Tongue (tissue), 2 donors: ENCODE measurements around the gene DUSP8. TPM values are rescaled to one million over a fixed set of nuclear protein-coding genes. Genes with fewer than 3 reads are reported as not detected.
"Not testable (repeated sequence)": the region's sequence is repeated elsewhere in the genome, so short reads cannot be mapped to it uniquely, and the experiment has no call there.

ENCODE experiments used
- DNase-seq: peaks from one replicate; pipeline ENCODE4 v3.0.0-alpha.2; 2015
- total RNA-seq: library from RNA; depleted of rRNA; stranded (reverse); fragments of >200 nt; gene quantifications from one replicate; pipeline ENCODE4 v1.2.3, GENCODE V29; 2014

Gene DUSP8, protein sequence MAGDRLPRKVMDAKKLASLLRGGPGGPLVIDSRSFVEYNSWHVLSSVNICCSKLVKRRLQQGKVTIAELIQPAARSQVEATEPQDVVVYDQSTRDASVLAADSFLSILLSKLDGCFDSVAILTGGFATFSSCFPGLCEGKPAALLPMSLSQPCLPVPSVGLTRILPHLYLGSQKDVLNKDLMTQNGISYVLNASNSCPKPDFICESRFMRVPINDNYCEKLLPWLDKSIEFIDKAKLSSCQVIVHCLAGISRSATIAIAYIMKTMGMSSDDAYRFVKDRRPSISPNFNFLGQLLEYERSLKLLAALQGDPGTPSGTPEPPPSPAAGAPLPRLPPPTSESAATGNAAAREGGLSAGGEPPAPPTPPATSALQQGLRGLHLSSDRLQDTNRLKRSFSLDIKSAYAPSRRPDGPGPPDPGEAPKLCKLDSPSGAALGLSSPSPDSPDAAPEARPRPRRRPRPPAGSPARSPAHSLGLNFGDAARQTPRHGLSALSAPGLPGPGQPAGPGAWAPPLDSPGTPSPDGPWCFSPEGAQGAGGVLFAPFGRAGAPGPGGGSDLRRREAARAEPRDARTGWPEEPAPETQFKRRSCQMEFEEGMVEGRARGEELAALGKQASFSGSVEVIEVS
- total RNA-seq = 4.5 TPM

- peak; percentile 93 for DNase-seq
Measured at GRCh38 chr11:1572197-1573076, at the start of gene DUSP8. Gene DUSP8 (minus strand): TSS chr11:1572271. CDS start chr11:1565826, 6,445 bp downstream.

DNA sequence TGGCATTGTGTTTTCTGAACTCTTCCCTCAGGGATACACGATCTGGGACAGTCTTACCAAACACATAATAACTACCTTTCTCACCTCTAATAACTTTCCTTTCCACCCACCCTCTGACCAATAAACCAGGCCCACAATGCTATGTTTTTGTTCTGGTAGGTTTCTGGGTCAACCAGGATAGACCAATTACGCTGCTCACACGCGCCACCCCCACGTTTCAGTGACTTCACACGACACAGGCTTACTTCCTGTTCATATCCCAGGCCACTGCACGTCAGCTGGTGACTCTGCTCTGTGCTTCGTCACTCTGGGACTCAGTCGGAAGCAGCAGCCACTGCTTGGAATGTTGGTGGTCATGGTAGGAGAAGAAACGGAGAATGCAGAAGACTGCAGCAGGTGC lies 47.4 kb upstream of the DUSP8 start:
- no peak for DNase-seq

- no peak for DNase-seq
Measured at GRCh38 chr11:1618231-1618630, 46.2 kb upstream of the DUSP8 start.

- DNase-seq = no peak
Measured at GRCh38 chr11:1608363-1608762, 36.3 kb upstream of the DUSP8 start, which contains the start of gene KRTAP5-3. Gene KRTAP5-3 (minus strand): TSS chr11:1608463. CDS start chr11:1608385, 78 bp downstream.

DNA sequence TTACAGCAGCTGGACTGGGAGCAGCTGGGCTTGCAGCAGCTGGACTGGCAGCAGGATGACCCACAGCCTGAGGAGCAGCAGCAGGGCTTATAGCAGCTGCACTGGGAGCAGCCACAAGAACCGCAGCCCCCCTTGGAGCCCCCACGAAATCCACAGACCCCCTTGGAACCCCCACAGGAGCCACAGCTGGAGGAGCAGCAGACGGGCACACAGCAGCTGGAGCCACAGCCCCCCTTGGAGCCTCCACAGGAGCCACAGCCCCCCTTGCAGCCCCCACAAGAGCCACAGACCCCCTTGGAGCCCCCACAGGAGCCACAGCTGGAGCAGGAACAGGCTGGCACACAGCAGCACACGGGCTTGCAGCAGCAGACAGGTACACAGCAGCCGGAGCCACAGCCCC lies 35.8 kb upstream of the DUSP8 start:
- DNase-seq = not testable (repeated sequence)

DNA sequence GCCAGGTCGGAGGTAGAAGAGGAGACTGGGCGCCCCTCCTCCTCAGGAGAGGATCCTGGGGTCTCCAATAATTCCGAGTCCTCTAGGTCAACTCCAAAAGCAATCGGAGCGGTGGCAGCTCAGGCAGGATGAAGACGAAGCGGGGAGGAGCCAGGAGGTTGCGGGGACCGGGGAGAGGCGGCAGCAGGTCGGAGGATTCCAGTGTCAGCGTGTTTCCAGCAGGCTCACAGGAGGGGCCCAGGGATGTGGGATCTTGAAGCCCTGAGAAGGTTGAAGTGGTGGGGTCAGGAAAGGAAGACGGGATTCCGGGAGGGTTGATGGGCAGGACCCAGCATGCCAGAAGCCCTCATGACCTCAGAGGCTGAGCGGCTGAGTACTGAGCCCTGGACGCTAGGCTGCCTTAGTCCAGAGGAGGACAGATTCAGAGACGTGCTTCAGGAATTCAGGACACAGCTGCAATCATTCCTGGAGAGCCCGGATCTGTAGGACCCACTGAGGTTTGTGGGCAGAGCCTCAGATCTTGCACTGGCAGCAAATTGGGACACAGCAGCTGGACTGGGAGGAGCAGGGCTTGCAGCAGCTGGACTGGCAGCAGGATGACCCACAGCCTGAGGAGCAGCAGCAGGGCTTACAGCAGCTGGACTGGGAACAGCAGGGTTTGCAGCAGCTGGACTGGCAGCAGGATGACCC lies 35.2 kb upstream of the DUSP8 start:
- DNase-seq = not testable (repeated sequence)

DNA sequence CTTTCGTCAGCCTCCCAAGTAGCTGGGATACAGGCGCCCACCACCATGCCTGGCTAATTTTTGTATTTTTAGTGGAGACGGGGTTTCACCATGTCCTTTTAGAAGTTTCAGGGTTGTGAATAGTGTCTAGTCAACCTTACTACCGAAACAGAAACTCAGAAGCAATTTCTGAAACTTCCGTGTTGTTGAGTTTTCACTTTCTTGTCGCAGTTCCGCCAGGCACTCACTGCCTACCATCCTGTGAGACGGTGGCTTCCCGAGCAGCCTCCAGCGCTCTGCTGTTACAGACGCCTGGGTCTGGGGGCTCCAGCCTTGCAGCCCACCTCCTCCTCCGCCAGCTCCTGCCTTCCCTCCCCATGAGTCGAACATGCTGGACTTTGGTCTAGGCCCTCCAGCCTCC lies 33.9 kb upstream of the DUSP8 start:
- DNase-seq = not testable (repeated sequence)

DNA sequence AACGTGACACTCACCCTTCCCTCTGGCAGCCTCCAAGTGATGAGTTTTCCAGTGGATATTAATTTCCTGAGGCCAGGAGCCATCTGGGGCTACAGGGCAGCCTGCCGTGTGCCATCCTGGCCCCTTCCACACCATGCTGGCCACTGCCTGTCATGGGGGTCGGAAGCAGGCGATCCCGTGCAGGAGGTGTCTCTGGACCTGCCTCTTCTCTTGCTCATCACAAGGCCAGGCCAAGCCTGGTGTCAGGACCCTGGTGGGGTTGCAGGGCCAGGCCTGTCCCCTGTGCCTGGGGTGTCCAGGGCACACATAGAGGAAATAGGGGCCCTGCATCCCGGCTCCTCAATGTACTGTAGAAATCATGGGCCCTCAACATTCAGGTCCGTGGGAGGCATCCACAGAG lies 32.6 kb upstream of the DUSP8 start:
- DNase-seq = no peak

- no peak for DNase-seq
Measured at GRCh38 chr11:1604181-1604580, 32.1 kb upstream of the DUSP8 start.

- no peak for DNase-seq
Measured at GRCh38 chr11:1603629-1604028, 31.6 kb upstream of the DUSP8 start.

DNA sequence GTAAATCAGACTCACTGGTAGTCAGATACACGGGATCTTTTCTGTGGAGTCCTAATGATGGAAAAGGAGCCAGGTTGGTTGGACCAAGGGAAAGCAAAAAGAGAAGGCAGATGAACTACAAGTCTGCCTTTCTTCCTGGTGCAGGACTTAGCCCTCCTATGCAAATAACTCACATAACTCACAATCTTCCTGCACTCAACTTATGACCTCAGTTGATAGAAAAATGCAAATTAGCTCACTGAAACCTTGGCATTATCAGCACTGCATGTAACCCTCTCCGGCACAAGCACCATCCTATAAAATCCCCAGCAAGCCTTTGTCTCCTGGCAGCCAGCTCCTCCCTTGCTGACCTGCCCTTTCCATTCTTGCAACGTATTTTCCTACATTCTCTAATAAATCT lies 29.6 kb upstream of the DUSP8 start:
- not testable (repeated sequence) for DNase-seq

GRCh38 chr11:1600626-1601025 lies 28.6 kb upstream of the DUSP8 start:
- no peak for DNase-seq

- no peak for DNase-seq
Measured at GRCh38 chr11:1598816-1599215, 26.7 kb upstream of the DUSP8 start.

GRCh38 chr11:1598406-1598805 lies 26.3 kb upstream of the DUSP8 start:
- not testable (repeated sequence) for DNase-seq

GRCh38 chr11:1597994-1598380 lies 25.9 kb upstream of the DUSP8 start, which contains the start of gene KRTAP5-2:
Gene KRTAP5-2 (minus strand): TSS chr11:1598294. CDS start chr11:1598250, 44 bp downstream.
- DNase-seq = no peak

DNA sequence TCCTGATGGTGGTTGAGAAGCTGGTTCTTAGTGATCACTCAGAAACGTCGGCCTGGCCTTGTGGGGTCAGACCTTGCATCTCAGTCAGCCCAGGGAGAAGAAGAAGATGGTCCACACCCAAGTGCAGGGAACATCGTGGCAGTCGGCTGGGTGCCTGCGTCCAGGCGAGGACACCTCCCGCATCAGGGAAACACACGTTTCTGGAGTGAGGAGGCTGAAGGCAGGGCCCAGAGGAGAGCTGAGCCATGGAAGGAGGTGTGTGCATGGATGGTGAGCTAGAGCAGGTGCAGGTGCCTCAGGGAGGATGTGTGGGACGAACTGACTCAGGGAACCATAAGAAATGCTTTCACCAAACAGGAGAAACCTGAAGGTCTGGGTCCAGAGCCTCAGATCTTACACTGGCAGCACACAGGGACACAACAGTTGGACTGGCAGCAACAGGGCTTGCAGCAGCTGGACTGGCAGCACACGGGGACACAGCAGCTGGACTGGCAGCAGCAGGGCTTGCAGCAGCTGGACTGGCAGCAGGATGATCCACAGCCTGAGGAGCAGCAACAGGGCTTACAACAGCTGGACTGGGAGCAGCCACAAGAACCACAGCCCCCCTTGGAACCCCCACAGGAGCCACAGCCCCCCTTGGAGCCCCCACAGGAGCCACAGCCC lies 25.4 kb upstream of the DUSP8 start:
- DNase-seq = peak; percentile 66

DNA sequence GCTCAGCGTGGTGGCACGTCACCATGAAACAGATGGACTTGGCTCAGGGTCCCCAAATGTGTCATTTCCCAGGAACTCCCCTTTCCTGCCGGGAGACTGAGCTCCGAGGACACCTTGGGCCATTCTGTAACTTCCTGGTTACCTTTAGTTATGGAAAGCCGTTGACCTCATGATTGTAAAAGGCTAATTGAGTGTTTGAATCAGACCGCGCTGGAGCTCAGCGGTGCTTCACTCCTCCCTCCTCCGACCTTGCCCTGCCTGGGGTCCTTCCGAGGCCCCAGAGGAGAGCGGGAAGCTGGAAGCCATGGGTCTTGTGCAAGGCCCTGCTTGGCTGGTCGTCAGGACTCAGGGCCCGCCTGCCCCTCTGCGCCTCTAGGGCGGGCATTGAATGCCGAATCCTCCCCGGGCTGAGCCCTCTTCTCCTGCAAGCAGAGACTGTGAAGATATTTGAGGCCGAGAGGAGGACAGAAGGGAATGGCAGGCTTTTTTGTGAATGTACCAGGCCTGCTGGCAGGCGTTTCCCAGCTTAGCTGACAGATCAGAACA lies 24.6 kb upstream of the DUSP8 start:
- DNase-seq = not testable (repeated sequence)

GRCh38 chr11:1595994-1596575 lies 24.0 kb upstream of the DUSP8 start:
- DNase-seq = not testable (repeated sequence)

GRCh38 chr11:1592628-1593027 lies 20.6 kb upstream of the DUSP8 start:
- no peak for DNase-seq

DNA sequence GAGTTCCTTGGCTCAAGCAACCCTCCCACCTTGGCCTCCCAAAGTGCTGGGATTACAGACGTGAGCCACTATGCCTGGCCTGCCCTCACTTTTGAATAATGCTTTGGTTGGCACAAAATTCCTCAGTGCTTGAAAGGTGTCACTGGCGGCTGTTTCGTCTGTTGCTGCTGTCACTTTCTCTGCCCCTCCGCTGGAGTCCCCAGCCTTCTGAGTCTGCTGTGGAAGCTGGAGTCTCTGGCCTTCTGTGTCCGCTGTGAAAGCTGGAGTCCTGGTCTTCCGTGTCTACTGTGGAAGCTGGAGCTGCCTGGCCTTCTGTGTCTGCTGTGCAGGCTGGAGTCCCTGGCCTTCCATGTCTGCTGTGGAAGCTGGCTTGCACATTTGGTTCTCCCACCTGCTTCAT lies 17.9 kb upstream of the DUSP8 start:
- no peak for DNase-seq
